ENCODE measurements around the gene RUNX3.

- no peak for TF ChIP-seq EP300 (IDR thresholded peaks at IDR 0.05)
- TF ChIP-seq CTCF (IDR thresholded peaks at IDR 0.05) = no peak
- no peak for TF ChIP-seq POLR2A (IDR thresholded peaks at IDR 0.05)
- no peak for TF ChIP-seq POLR2AphosphoS5 (IDR thresholded peaks at IDR 0.05)
These were observed 12.6 kb downstream of the RUNX3 start for GRCh38 chr1:24917327-24918074.

Data from sigmoid colon (tissue), 4 donors.